Fibroblast of lung (primary cell): ENCODE measurements around the gene NFAM1.

ENCODE experiments used
- CTCF ChIP-seq, 2 donors: IDR thresholded peaks in 1 of 2; conservative IDR thresholded peaks in 1 of 2; 1 replicate in 1 of 2; 2 replicates in 1 of 2; pipeline ENCODE4 v1.5.1; 2011 to 2012; ENCODE audit warnings: low read length in 2 of 2, control low read depth in 1 of 2, inconsistent platforms in 1 of 2, low read depth in 1 of 2, mild to moderate bottlenecking in 1 of 2
- EZH2 ChIP-seq: IDR thresholded peaks from 2 replicates; pipeline ENCODE4 v1.5.1; 2012; ENCODE audit warnings: low read length, control low read depth, mild to moderate bottlenecking; ENCODE audit errors: missing control alignments

- TF ChIP-seq CTCF (conservative IDR thresholded peaks at IDR 0.05 in 1 of 2, IDR thresholded peaks at IDR 0.05 in 1 of 2; ENCODE audit: low read depth in 1 of 2, low read length in 2 of 2) (no peak), EZH2 (no peak)
Observed at GRCh38 chr22:42376711-42377554, 55.3 kb downstream of the NFAM1 start.
